NT2/D1 (cell line): ENCODE results near the gene SGCD.

ENCODE experiments used
- DNase-seq: peaks from one replicate; pipeline ENCODE4 v3.0.0-alpha.2; 2011; ENCODE audit warnings: low read depth, low spot score
- H3K27me3 ChIP-seq: 2 replicates; pipeline ENCODE4 v1.6.0; 2011; ENCODE audit warnings: mild to moderate bottlenecking; ENCODE audit not compliant: insufficient read length, insufficient read depth
- H3K36me3 ChIP-seq: 2 replicates; pipeline ENCODE4 v1.6.1; 2011; ENCODE audit warnings: mild to moderate bottlenecking, low read length, mixed read lengths; ENCODE audit not compliant: insufficient read depth, insufficient read length
- H3K4me1 ChIP-seq: 2 replicates; pipeline ENCODE4 v1.5.1; 2011; ENCODE audit not compliant: insufficient read depth, insufficient read length
- H3K4me3 ChIP-seq: 2 replicates; pipeline ENCODE4 v1.5.1; 2011; ENCODE audit warnings: low read depth; ENCODE audit not compliant: insufficient read length
- H3K9ac ChIP-seq: 2 replicates; pipeline ENCODE4 v1.6.0; 2011; ENCODE audit warnings: low read depth; ENCODE audit not compliant: insufficient read length
- H3K9me3 ChIP-seq: 2 replicates; pipeline ENCODE4 v1.5.1; 2011; ENCODE audit warnings: mild to moderate bottlenecking, low read length; ENCODE audit not compliant: insufficient read depth
- SUZ12 ChIP-seq: IDR thresholded peaks from 2 replicates; pipeline ENCODE4 v1.6.1; 2011; ENCODE audit not compliant: insufficient read length, insufficient read depth; ENCODE audit errors: extremely low read depth
- YY1 ChIP-seq: IDR thresholded peaks from 2 replicates; pipeline ENCODE4 v1.6.1; 2011; ENCODE audit not compliant: insufficient read length, insufficient read depth
- ZNF274 ChIP-seq: IDR thresholded peaks from 2 replicates; pipeline ENCODE4 v1.6.1; 2011; ENCODE audit warnings: mild to moderate bottlenecking, low read depth, low read length

Gene SGCD

DNA sequence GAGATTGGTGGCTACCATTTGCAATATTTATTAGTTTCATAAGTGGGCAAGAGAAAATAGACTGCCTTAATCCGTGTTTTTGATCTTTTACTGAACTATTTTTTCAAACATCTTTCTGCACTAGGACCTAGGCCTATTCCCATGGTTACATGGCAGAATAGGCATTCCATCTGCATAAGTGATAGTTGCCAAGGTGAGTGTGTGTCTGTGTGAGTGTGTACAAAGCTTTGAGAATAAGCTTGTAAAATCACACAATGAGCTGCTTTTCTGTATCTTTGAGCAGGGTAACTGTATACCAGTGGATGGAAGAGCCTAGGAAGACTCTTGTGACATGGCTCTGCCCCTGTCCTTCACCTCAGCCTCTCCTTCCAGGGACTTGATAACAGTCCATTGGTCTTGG is 92.7 kb downstream of the SGCD start:
- Histone ChIP-seq H3K27me3 (no peaks in the 10 kb centered on the region), H3K36me3 (no peaks in the 10 kb centered on the region), H3K9me3 (no peaks in the 10 kb centered on the region), H3K4me3 (no peak overlapping the region), H3K4me1 (no peaks in the 10 kb centered on the region), H3K9ac (no peak overlapping the region)
- no peak for DNase-seq
- no peak for TF ChIP-seq YY1
- TF ChIP-seq ZNF274 = no peak
- no peak for TF ChIP-seq SUZ12

GRCh38 chr5:156420665-156421064 is 93.7 kb downstream of the SGCD start:
- TF ChIP-seq SUZ12 = no peak
- no peak for TF ChIP-seq ZNF274
- no peak for TF ChIP-seq YY1
- Histone ChIP-seq H3K9me3 (no peaks in the 10 kb centered on the region), H3K4me1 (no peaks in the 10 kb centered on the region), H3K9ac (no peak overlapping the region), H3K4me3 (no peak overlapping the region), H3K27me3 (no peaks in the 10 kb centered on the region), H3K36me3 (no peaks in the 10 kb centered on the region)
- no peak for DNase-seq

GRCh38 chr5:156421798-156422197 is 94.8 kb downstream of the SGCD start:
- no peak overlapping the region for H3K9ac ChIP-seq
- H3K36me3 ChIP-seq = no peaks in the 10 kb centered on the region
- DNase-seq = no peak
- H3K4me1 ChIP-seq = no peaks in the 10 kb centered on the region
- no peaks in the 10 kb centered on the region for H3K9me3 ChIP-seq
- H3K27me3 ChIP-seq = no peaks in the 10 kb centered on the region
- no peak for TF ChIP-seq SUZ12
- TF ChIP-seq YY1 = no peak
- no peak for TF ChIP-seq ZNF274
- no peak overlapping the region for H3K4me3 ChIP-seq

- H3K9ac ChIP-seq = no peak overlapping the region
- no peak overlapping the region for H3K4me3 ChIP-seq
- TF ChIP-seq ZNF274 = no peak
- TF ChIP-seq SUZ12 = no peak
- no peak for TF ChIP-seq YY1
- DNase-seq = no peak
- no peaks in the 10 kb centered on the region for H3K27me3 ChIP-seq
- H3K36me3 ChIP-seq = no peaks in the 10 kb centered on the region
- no peaks in the 10 kb centered on the region for H3K9me3 ChIP-seq
- H3K4me1 ChIP-seq = no peaks in the 10 kb centered on the region
Measured at GRCh38 chr5:156423597-156423996, 96.6 kb downstream of the SGCD start.

DNA sequence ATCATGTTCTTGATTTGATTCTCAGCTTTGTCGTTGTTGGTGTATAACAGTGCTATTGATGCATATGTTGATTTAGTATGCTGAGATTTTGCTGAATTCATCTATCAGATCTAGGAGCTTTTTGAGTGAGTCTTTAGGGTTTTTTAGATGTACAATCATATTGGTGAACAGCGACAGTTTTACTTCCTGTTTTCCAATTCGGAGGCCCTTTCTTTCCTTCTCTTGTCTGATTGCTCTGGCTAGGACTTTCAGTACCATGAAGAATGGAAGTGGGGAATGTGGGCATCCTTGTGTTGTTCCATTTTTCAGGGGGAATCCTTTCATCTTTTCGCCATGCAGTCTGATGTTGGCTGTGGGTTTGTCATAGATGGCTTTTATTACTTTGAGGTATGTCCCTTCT is 100.4 kb downstream of the SGCD start:
- Histone ChIP-seq H3K9me3 (no peaks in the 10 kb centered on the region), H3K36me3 (no peaks in the 10 kb centered on the region), H3K27me3 (no peaks in the 10 kb centered on the region), H3K4me1 (no peaks in the 10 kb centered on the region), H3K4me3 (no peak overlapping the region), H3K9ac (no peak overlapping the region)
- DNase-seq = no peak
- TF ChIP-seq SUZ12 (no peak), YY1 (no peak), ZNF274 (no peak)

DNA sequence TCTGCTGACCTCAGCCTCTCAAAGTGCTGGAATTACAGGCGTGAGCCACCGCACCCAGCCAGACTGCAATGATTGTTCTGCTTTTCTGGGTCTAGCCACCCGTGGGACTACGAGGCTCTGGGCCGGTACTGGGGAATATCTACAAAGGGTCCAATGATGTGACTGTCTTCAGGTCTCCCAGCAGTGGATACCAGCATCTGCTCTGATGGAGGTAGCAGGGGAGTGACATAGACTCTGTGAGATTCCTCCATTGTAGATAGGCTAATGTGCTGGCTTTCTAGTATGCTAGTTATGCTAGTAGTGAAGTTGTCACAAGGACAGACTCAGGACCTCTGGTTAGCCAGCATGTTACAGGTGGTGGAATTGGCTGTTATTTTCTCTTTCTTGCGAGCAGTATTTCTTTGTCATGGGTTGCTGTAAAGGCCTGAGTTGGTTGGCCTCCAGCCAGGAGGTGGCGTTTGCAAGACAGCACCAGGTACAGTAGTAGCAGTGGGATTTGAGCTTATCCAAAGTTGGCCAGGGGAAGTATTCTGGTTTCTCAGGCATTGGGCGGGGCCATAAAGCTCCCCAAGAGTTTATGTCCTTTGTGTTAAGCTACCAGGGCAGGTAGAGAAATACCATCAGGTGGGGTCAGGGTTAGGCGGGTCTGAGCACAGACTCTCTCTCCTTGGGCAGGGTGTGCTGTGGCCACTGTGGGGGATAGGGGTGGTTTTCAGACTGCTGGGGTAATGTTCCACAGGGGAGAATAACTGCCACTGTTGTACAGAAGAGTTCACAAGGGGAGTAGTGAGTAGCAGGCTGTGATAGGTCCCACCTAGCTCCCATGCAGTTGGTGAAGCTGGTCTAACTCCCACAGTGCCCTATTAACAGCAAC is 105.2 kb downstream of the SGCD start:
- DNase-seq = no peak
- no peak overlapping the region for H3K9ac ChIP-seq
- H3K4me1 ChIP-seq = no peaks in the 10 kb centered on the region
- H3K9me3 ChIP-seq = no peaks in the 10 kb centered on the region
- H3K4me3 ChIP-seq = no peak overlapping the region
- no peaks in the 10 kb centered on the region for H3K36me3 ChIP-seq
- H3K27me3 ChIP-seq = no peaks in the 10 kb centered on the region
- no peak for TF ChIP-seq ZNF274

DNA sequence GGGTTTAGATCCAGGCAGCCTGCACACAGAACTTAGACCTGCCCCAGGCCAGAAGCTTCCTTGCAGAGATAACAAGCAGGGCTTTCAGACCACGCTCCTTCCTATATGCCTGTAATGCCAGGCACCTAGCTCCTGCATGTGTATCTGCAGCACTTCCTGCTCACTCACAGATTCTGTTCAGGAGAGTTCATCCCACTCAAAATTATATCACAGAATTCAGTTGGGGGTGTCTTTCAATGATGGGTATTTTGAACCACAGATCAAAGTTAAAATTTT is 105.8 kb downstream of the SGCD start:
- H3K4me1 ChIP-seq = no peaks in the 10 kb centered on the region
- TF ChIP-seq SUZ12 = no peak
- no peak for TF ChIP-seq YY1
- TF ChIP-seq ZNF274 = no peak
- H3K27me3 ChIP-seq = no peaks in the 10 kb centered on the region

GRCh38 chr5:156434471-156434870 is 107.5 kb downstream of the SGCD start:
- no peaks in the 10 kb centered on the region for H3K27me3 ChIP-seq
- H3K36me3 ChIP-seq = no peaks in the 10 kb centered on the region
- no peak overlapping the region for H3K9ac ChIP-seq
- no peaks in the 10 kb centered on the region for H3K4me1 ChIP-seq
- H3K9me3 ChIP-seq = no peaks in the 10 kb centered on the region
- TF ChIP-seq SUZ12 (no peak), ZNF274 (no peak), YY1 (no peak)
- no peak for DNase-seq
- no peak overlapping the region for H3K4me3 ChIP-seq

More for the DNA sequence above, 105.8 kb downstream of the SGCD start:
- Histone ChIP-seq H3K9me3 (no peaks in the 10 kb centered on the region), H3K9ac (no peak overlapping the region), H3K36me3 (no peaks in the 10 kb centered on the region), H3K4me3 (no peak overlapping the region)
- DNase-seq = no peak
